NCI-H187 (cell line): ENCODE measurements around the gene CD151.

ENCODE experiments used
- DNase-seq, 2 experiments: peaks; one replicate each; lab custom pipeline; 2025; lab: John Stamatoyannopoulos, UW

CD151 gene

DNA sequence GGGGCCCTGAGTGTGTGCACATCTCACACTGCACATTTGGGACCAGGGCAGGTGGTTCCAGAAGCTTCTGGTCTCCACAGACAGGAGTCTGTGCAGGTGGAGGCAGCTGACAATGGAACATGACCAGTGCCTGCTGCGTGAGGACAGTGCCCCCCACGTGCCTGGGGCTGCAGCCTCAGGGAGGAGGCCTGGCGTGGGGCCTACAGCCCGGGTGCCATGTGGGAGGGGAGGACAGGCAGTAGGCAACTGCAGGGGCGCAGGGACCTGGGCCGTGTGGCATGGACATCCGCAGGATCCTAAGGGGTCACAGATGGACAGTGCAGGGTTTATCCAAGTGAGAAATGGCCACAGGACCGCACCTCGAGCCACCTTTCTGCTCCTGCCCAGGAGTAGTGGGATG lies 38.7 kb downstream of the CD151 start:
- no peak for DNase-seq

DNA sequence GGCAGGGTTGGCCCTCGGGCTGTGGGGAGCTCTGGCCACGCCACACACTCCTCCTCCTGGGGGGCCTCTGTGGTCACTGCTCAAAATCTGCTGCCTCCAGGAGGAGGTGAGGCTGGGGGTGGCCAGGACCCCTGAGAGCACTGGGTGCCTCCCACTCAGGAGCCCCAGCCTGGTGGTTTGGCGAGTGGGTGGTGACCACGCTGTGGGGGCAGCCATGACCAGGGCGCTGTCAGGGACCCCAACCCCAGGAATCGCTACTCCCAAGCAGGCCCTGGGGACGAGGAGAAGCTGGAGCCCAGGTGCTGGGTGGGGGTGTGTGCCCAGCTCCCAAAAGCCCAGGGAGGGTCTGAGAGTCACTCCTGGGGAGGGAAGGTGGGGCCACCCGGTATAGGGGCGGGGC lies 40.0 kb downstream of the CD151 start:
- DNase-seq: no peak

DNA sequence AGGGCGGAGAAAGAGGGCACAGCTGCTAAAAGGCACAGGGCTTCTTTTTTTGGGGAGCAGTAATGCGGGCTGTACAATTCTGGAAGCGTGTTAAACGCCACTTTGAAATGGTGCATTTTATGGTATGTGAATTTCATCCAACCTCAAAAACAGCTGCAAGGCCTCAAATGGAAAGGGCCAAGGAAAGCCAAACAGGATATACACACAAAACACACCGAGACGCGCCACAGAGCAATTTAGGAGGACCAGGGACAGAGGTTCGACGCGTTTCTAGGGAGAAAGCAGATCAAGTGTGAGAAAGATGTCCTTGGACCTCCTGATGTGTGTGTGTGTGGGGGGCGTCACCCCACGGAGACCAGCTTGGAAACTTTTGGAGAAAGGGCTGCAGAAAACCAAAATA lies 41.0 kb downstream of the CD151 start:
- DNase-seq: no peak

DNA sequence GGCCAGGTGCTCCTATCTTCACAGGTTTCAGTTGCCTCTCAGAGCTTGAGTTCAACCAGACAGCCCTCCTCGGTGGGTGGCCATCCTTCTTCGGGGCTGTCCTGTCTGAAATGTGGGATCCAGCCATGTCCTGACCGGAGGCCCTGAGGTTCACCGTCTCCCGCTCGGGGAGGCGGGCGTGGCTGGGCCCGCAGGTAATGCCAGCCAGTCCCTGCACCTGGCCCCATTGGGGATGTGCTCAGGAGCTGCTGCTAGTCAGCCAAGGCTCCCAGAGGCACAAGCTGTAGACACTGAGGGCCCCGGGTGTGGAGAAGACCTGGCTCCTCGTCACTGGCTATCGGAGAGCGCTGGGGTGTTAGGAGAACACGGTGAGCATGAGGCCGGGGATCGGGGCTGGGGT lies 42.5 kb downstream of the CD151 start:
- no peak for DNase-seq

DNA sequence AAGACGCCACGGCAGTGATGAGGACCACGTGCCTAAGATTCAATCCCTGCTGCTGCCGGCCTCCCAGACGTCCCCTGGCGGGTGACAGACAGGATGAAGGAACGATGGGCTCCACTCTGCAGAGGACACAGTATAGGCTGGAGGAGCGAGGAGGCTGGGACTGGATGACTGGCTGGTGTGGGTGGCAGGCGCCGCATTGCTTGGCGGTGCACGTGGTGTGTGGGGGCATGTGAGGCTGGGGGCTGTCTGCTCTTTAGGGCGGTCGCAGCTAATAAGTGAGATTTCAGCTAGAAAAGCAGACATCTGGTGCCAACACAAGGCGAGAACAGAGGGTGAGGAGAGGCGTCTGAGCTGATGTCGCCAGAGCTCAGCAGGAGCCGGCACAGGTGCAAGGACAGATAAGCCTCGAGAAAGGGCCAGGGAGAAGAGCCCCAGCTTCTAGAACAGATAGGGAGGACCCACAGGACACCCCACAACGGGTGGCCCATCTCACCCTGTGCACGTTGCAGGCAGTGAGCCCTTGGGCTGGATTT lies 43.1 kb downstream of the CD151 start:
- no peak for DNase-seq

DNA sequence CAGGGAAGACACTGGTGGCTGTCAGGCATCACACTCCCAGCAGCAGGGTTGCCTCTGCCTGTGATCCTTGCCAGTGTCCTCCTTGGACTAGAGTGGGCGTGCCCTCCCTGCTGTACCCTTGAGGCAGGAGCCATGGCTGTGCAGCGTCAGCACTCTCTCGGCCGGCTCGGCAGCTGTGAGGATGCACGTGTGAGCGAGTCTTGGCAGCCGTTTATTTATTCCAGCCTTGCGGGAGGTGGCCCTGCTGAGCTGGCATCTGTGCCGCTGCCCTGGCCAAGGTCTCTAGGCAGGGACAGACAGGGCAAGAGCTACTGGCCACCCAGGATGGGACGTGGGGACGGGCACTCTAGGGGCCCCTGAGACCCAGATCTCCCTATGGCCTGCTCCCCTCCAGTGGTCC lies 43.8 kb downstream of the CD151 start:
- no peak for DNase-seq

DNA sequence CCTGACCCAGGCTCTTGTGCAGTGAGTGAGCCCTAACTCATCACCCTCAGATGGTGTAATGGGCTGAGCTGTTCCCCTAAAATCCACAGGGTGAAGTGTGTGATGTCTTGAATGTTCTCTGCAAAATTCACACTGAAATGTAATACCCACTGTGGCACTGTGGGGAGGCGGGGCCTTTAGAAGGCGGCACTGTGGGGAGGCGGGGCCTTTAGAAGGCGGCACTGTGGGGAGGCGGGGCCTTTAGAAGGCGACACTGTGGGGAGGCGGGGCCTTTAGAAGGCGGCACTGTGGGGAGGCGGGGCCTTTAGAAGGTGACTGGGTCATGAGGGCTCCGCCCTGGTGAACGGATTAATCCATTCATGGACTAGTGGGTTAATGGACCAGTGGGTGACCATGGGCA lies 44.8 kb downstream of the CD151 start:
- DNase-seq: peak in 1 of 2 experiments; percentile 31

DNA sequence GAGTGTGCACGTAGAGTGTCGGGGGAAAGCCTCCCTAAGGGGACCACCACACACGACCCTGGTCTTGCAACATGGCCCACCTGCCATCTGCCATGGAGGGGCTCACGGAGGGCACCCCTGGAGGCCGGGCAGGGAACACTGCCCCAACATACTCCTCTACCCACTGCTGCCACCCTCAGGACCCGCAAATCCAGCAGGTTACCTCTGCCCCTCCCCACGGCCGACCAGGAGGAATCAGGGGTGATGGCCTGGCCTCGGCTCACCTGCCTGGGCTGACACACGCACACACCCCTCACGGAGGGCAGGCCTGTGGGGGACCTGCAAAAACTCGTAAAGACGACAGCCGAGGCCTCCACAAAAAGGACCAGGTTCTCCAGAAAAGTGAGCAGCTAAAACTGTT lies 47.7 kb downstream of the CD151 start:
- no peak for DNase-seq

DNA sequence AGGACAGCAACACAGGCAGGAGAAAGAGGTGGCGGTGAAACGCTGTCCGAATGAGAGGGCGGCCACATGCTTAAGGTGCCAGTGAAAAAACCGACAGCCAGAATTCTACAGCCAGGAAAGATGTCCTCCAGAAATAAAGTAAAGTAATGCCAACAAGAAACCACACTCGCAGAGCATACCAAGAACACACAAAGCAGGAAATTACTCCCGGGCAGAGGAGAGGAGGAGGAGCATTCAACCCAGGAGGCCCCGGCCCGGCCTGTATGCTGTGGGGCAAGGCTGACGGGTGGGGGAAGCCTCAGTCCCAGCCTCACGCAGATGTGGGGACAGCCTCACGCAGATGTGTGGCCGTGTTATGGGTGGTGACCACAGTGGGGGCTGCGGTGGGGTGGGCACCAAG lies 49.8 kb downstream of the CD151 start:
- no peak for DNase-seq

DNA sequence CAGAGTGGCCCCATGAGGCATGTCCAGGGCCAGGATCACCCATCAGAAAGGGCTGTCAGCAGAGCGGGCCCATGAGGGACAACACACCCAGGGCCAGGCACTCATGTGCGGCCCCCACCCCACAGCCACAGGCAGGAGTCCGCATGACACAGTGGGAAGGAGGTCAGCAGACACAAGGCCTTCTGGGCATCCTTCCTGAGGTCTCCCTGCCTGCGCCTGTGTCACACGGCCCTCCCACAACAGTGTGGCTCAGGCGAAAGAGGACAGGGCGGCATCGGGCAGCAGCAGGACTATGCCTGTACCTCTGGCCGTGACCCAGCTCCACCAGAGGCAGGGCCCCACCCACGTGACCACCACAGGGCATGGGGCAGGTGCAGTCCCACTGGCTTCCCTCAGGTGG lies 50.8 kb downstream of the CD151 start:
- no peak for DNase-seq

DNA sequence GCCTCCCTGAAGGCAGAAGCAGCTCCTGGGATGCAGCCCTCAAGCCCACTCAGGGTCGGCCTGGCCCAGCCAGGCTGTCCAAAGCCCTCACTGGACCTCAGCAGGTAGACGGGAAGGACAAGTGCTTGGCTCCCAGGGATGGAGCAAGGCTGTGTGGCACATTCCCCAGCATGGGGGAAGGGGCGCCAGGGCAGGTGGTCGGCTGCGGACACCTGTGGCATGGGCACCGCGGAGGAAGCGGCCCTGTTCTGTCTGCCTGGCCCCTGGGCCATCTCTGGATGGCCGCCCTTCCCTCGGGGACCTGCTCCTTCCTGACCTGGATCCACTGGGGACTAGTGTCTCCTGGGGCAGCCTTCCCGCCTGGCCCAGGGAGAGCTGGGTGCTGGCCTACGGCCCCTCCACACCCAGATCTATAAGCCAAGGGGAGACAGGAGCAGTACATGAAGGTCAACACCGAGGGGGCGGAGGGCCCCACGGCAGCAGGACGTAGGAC lies 51.9 kb downstream of the CD151 start:
- no peak for DNase-seq

DNA sequence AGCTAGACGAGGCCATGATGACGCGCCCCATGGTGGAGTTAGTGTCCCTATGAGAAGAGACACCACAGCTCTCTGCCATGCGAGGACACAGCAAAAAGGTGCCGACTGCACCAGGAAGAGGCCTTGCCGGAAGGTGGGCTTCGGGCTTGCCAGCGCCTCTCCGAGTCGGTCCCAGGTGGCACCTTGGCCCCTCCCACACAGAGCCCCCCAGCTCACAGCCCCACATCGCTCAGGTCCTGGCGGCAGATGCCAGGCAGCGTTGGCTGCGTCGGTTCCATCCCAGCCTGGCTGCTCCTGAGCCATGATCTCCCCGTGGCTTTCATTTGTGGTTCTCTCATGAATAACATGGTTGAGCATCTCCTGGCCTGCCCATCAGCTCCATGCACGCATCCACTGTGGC lies 53.8 kb downstream of the CD151 start:
- no peak for DNase-seq

DNA sequence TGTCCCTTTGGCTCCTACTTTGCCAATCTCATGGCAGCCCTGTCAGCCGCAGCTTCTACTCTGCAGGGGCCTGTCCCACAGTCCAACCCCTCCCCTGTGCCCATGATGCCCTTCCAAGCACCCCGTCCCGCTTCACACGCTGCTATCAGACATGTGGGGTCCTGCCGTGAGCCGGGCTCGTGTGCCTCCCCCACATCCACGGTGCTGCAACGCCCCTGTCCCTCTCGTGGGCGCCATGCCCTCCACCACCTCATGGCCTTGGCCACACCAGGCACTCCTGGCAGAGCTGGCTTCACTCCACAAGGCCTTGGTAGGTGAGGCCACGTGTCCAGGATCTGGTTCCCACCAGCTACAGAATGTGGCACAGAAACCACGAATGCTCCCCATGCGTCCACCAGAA lies 54.8 kb downstream of the CD151 start:
- DNase-seq: no peak
